Neural progenitor cell (in vitro differentiated cells): Measurements from ENCODE around the gene SUDS3. TPM values are rescaled to one million over a fixed set of nuclear protein-coding genes. Genes with fewer than 3 reads are reported as not detected.

Experiments used
- DNase-seq: peaks from one replicate; pipeline ENCODE4 v3.0.0-alpha.2; 2016; ENCODE audit warnings: low spot score
- H2AFZ ChIP-seq: fragments of 200-600 bp; sonication (generic); replicated peaks from 2 replicates; pipeline ENCODE4 v1.6.1; 2016; ENCODE audit warnings: antibody characterized with exemption
- H3F3A ChIP-seq: fragments of 200-600 bp; sonication (generic); 2 replicates; pipeline ENCODE4 v1.6.1; 2016; ENCODE audit warnings: antibody characterized with exemption, low read depth
- H3K27ac ChIP-seq: fragments of 200-600 bp; sonication (generic); 2 replicates; pipeline ENCODE4 v1.5.1; 2016; ENCODE audit warnings: mild to moderate bottlenecking
- H3K27me3 ChIP-seq: fragments of 200-600 bp; sonication (generic); 2 replicates; pipeline ENCODE4 v1.6.1; 2016; ENCODE audit warnings: mild to moderate bottlenecking, moderate library complexity
- H3K36me3 ChIP-seq: fragments of 200-600 bp; sonication (generic); 2 replicates; pipeline ENCODE4 v1.5.1; 2016
- H3K4me1 ChIP-seq: fragments of 200-600 bp; sonication (generic); 2 replicates; pipeline ENCODE4 v1.6.1; 2016; ENCODE audit warnings: mixed run types
- H3K4me2 ChIP-seq: fragments of 200-600 bp; sonication (generic); 2 replicates; pipeline ENCODE4 v1.6.1; 2016
- H3K4me3 ChIP-seq: fragments of 200-600 bp; sonication (generic); 2 replicates; pipeline ENCODE4 v1.5.1; 2016
- H3K79me2 ChIP-seq: fragments of 200-600 bp; sonication (generic); 2 replicates; pipeline ENCODE4 v1.6.1; 2016; ENCODE audit warnings: low read depth
- H3K9ac ChIP-seq: fragments of 200-600 bp; sonication (generic); 2 replicates; pipeline ENCODE4 v1.6.1; 2016
- H3K9me3 ChIP-seq: fragments of 200-600 bp; sonication (generic); 2 replicates; pipeline ENCODE4 v1.5.1; 2016; ENCODE audit warnings: low read depth
- H4K20me1 ChIP-seq: fragments of 200-600 bp; sonication (generic); 2 replicates; pipeline ENCODE4 v1.6.1; 2016; ENCODE audit warnings: low read depth
- H3K27ac Mint-ChIP-seq: 3 replicates; pipeline ENCODE4 v1.8.0; 2021; ENCODE audit warnings: mixed read lengths
- H3K27me3 Mint-ChIP-seq: 2 replicates; pipeline ENCODE4 v1.8.0; 2022; ENCODE audit warnings: low read depth, mild to moderate bottlenecking, inconsistent platforms, moderate library complexity, mixed read lengths; ENCODE audit not compliant: insufficient read depth
- H3K36me3 Mint-ChIP-seq: 3 replicates; pipeline ENCODE4 v1.8.0; 2021; ENCODE audit warnings: mixed read lengths
- H3K4me1 Mint-ChIP-seq: 3 replicates; pipeline ENCODE4 v1.8.0; 2021; ENCODE audit warnings: mixed read lengths
- H3K4me3 Mint-ChIP-seq: 3 replicates; pipeline ENCODE4 v1.8.0; 2021; ENCODE audit warnings: mild to moderate bottlenecking, moderate library complexity, mixed read lengths
- H3K9me3 Mint-ChIP-seq: 3 replicates; pipeline ENCODE4 v1.8.0; 2020; ENCODE audit warnings: mixed read lengths
- EZH2 ChIP-seq: fragments of 200-600 bp; sonication (generic); IDR thresholded peaks from 2 replicates; pipeline ENCODE4 v1.6.1; 2017; ENCODE audit warnings: antibody characterized with exemption, mild to moderate bottlenecking, moderate library complexity
- EZH2phosphoT487 ChIP-seq: fragments of 200-600 bp; sonication (generic); IDR thresholded peaks from 2 replicates; pipeline ENCODE4 v1.6.1; 2017; ENCODE audit warnings: antibody characterized with exemption
- total RNA-seq: library from RNA; depleted of rRNA; stranded (reverse); fragments of >200 nt; gene quantifications from 2 replicates; pipeline ENCODE4 v1.2.3, GENCODE V29; 2015; ENCODE audit warnings: low replicate concordance
- TF ChIP-seq, protein P1 (sequence below): fragments of 200-600 bp; sonication (generic); IDR thresholded peaks from 2 replicates; pipeline ENCODE4 v1.5.1; 2017; ENCODE audit warnings: antibody characterized with exemption, mild to moderate bottlenecking

The SUDS3 gene
- total RNA-seq, 1 donor from 2014 or later = 64.3 TPM

DNA sequence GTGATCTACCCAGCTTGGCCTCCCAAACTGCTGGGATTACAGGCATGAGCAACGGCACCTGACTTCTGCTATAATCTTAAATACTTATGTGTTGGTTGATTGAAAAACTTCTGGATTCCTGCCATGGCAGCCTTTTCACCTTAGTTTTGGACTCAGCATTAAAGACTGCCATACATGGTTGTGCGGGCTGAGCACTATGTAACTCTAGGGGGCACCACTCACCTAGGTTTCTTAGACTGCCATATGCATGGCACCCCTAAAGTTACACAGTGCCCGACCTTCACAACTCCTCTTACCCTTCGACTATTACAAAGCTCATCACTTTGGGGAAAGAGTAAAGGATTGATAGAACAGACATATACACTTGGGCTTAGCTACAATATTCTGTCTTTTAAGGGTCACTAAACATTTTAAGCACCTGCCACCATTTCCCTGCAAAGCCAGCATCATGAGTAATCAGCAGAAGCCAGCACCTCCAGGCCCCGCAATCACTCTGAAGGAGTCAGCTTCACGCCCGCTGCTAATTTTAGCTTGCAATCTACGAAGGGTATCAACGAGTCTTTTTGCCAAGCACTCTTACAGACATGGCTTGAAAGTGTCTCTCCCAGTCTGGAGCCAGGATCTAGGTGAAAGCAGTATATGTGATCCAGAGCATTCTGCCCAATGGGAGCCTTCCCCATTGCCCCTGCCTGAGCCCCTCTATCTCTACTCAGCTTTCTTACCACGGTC, 59.8 kb downstream of the SUDS3 start:
- Histone ChIP-seq H3F3A (no peaks in the 10 kb centered on the region), H3K27ac (no peak overlapping the region), H3K9me3 (no peaks in the 10 kb centered on the region), H3K27me3 (no peaks in the 10 kb centered on the region), H3K4me1 (no peaks in the 10 kb centered on the region), H3K4me2 (no peak overlapping the region), H3K9ac (no peak overlapping the region), H2AFZ (no peak overlapping the region), H3K79me2 (no peaks in the 10 kb centered on the region), H4K20me1 (no peaks in the 10 kb centered on the region), H3K36me3 (no peaks in the 10 kb centered on the region), H3K4me3 (no peak overlapping the region)
- Mint-ChIP-seq H3K27ac (no peak overlapping the region), H3K4me1 (peaks cover 5% of the 10 kb centered on the region), H3K4me3 (no peak overlapping the region), H3K9me3 (no peaks in the 10 kb centered on the region), H3K27me3 (peaks cover 3% of the 10 kb centered on the region), H3K36me3 (no peaks in the 10 kb centered on the region)
- peak; percentile 71 for DNase-seq
- TF ChIP-seq, protein P1, sequence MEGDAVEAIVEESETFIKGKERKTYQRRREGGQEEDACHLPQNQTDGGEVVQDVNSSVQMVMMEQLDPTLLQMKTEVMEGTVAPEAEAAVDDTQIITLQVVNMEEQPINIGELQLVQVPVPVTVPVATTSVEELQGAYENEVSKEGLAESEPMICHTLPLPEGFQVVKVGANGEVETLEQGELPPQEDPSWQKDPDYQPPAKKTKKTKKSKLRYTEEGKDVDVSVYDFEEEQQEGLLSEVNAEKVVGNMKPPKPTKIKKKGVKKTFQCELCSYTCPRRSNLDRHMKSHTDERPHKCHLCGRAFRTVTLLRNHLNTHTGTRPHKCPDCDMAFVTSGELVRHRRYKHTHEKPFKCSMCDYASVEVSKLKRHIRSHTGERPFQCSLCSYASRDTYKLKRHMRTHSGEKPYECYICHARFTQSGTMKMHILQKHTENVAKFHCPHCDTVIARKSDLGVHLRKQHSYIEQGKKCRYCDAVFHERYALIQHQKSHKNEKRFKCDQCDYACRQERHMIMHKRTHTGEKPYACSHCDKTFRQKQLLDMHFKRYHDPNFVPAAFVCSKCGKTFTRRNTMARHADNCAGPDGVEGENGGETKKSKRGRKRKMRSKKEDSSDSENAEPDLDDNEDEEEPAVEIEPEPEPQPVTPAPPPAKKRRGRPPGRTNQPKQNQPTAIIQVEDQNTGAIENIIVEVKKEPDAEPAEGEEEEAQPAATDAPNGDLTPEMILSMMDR = peak; percentile 69
- TF ChIP-seq EZH2phosphoT487 = no peak

DNA sequence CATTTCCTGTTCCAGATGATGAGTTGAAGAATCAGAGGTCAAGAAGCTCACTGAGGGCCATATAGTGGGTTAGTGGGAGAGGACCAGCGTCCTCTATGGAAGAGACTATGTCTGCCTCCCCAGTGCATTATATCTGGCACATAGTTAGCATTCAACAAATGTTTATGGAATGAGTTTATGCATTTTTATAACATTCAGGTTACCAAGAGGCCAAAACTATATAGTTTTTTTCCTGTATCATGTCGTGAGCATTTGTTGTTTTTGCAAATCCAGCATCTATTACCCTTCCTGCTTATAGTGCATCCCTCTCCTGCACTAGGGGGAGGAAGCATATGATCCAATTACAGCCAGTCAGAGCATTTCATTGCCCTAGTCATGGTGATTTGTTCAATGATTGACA, 60.6 kb downstream of the SUDS3 start:
- Mint-ChIP-seq H3K4me1 (peaks cover 10% of the 10 kb centered on the region), H3K36me3 (no peaks in the 10 kb centered on the region), H3K4me3 (no peak overlapping the region), H3K27me3 (peaks cover 3% of the 10 kb centered on the region), H3K9me3 (no peaks in the 10 kb centered on the region), H3K27ac (no peak overlapping the region)
- H3K36me3 ChIP-seq = no peaks in the 10 kb centered on the region
- no peak overlapping the region for H3K4me3 ChIP-seq
- H3K79me2 ChIP-seq = no peaks in the 10 kb centered on the region
- no peak for DNase-seq
- no peak overlapping the region for H2AFZ ChIP-seq
- H4K20me1 ChIP-seq = no peaks in the 10 kb centered on the region
- no peak overlapping the region for H3K4me2 ChIP-seq
- H3K9ac ChIP-seq = no peak overlapping the region
- H3K4me1 ChIP-seq = no peaks in the 10 kb centered on the region
- H3K27ac ChIP-seq = no peak overlapping the region
- H3K9me3 ChIP-seq = no peaks in the 10 kb centered on the region
- no peak for TF ChIP-seq EZH2
- TF ChIP-seq, protein P1 = no peak
- no peak for TF ChIP-seq EZH2phosphoT487
- H3K27me3 ChIP-seq = no peaks in the 10 kb centered on the region
- H3F3A ChIP-seq = no peaks in the 10 kb centered on the region

DNA sequence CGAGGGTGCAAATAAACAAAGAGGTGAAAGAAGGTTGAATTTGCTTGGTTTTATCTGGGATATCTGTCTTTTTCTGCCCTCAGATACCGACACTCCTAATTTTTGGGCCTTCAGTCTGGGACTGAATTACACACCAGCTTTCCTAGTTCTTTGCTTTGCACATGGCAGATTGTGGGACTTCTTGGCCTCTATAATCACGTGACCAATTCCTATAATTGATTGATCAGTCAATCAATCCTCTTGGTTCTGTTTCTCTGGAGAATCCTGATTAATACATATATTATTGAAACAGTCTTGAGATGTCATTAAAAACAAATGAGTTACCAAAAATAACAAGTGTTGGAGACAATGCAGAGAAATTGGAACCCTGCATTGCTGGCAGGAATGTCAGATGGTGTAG, 62.7 kb downstream of the SUDS3 start:
- Histone ChIP-seq H4K20me1 (no peaks in the 10 kb centered on the region), H2AFZ (no peak overlapping the region), H3K27ac (no peak overlapping the region), H3K36me3 (no peaks in the 10 kb centered on the region), H3K4me3 (no peak overlapping the region), H3K4me1 (no peaks in the 10 kb centered on the region), H3K4me2 (no peak overlapping the region), H3F3A (no peaks in the 10 kb centered on the region), H3K27me3 (no peaks in the 10 kb centered on the region), H3K9me3 (no peaks in the 10 kb centered on the region), H3K9ac (no peak overlapping the region), H3K79me2 (no peaks in the 10 kb centered on the region)
- no peaks in the 10 kb centered on the region for H3K36me3 Mint-ChIP-seq
- H3K4me3 Mint-ChIP-seq = no peak overlapping the region
- H3K9me3 Mint-ChIP-seq = no peaks in the 10 kb centered on the region
- DNase-seq = no peak
- no peak overlapping the region for H3K27ac Mint-ChIP-seq
- peaks cover 3% of the 10 kb centered on the region for H3K27me3 Mint-ChIP-seq
- H3K4me1 Mint-ChIP-seq = peaks cover 10% of the 10 kb centered on the region
- TF ChIP-seq EZH2phosphoT487 (no peak), EZH2 (no peak)
- TF ChIP-seq, protein P1 = no peak
